Lung (tissue), 12 donors: ENCODE results near the gene XXYLT1. TPM values are rescaled to one million over a fixed set of nuclear protein-coding genes. Genes with fewer than 3 reads are reported as not detected.
"Not testable (repeated sequence)": the region's sequence is repeated elsewhere in the genome, so short reads cannot be mapped to it uniquely, and the experiment has no call there.

Source experiments
- ATAC-seq: fragments of 200-7000 bp; cut with Tn5 transposase; one replicate; pipeline ENCODE4 v1.9.1; 2020; ENCODE audit warnings: moderate number of reproducible peaks; ENCODE audit not compliant: insufficient read depth, low FRiP score
- DNase-seq, 3 donors: peaks; one replicate each; pipeline ENCODE4 v3.0.0-alpha.2; 2013 to 2017
- H3K27ac ChIP-seq, 2 donors: one replicate each; pipeline ENCODE4 v1.5.1; 2013; ENCODE audit warnings: mild to moderate bottlenecking in 2 of 2, moderate library complexity in 2 of 2, control low read depth in 1 of 2, inconsistent platforms in 1 of 2, low read depth in 1 of 2, low read length in 1 of 2
- H3K27me3 ChIP-seq, 3 donors: one replicate each; pipeline ENCODE4 v1.5.1; 2013; ENCODE audit warnings: low read length in 2 of 3; ENCODE audit not compliant: control insufficient read depth in 3 of 3, insufficient read depth in 3 of 3
- H3K36me3 ChIP-seq, 4 donors: one replicate each; pipeline ENCODE4 v1.5.1; 2013; ENCODE audit warnings: low read length in 4 of 4, mild to moderate bottlenecking in 1 of 4, moderate library complexity in 1 of 4; ENCODE audit not compliant: control insufficient read depth in 4 of 4, insufficient read depth in 4 of 4
- H3K4me1 ChIP-seq, 5 donors: one replicate each; pipeline ENCODE4 v1.5.1; 2013; ENCODE audit warnings: low read length in 5 of 5, mild to moderate bottlenecking in 2 of 5, moderate library complexity in 1 of 5; ENCODE audit not compliant: control insufficient read depth in 5 of 5, insufficient read depth in 5 of 5
- H3K4me3 ChIP-seq: one replicate; pipeline ENCODE4 v1.5.1; 2013; ENCODE audit warnings: mild to moderate bottlenecking, control low read depth, moderate library complexity
- H3K9ac ChIP-seq, 2 donors: one replicate each; pipeline ENCODE4 v1.5.1; 2013; ENCODE audit warnings: low read length in 2 of 2, control low read depth in 1 of 2; ENCODE audit not compliant: insufficient read depth in 1 of 2
- H3K9me3 ChIP-seq, 4 donors: one replicate each; pipeline ENCODE4 v1.5.1; 2013; ENCODE audit warnings: low read length in 3 of 4, mild to moderate bottlenecking in 1 of 4, moderate library complexity in 1 of 4; ENCODE audit not compliant: control insufficient read depth in 4 of 4, insufficient read depth in 3 of 4
- WGBS, 2 donors: extraction: QIAGEN DNeasy Blood & Tissue Kit; methylation state at CpG; one replicate each; pipeline ENCODE4 v1.1.7; 2013; 5-methylcytosine and 5-hydroxymethylcytosine counted together
- polyA plus RNA-seq, 2 donors: library from polyadenylated mRNA; stranded (reverse); fragments of 200-250 nt; gene quantifications; one replicate each; pipeline ENCODE4 v1.2.1, GENCODE V29; 2013
- total RNA-seq, 2 donors: library from RNA; depleted of rRNA in 1 of 2; stranded (reverse); fragments of >200 nt in 1 of 2; gene quantifications; one replicate each; pipeline ENCODE4 v1.2.1, GENCODE V29; 2014 to 2021
- TF ChIP-seq, protein P1 (sequence below): IDR thresholded peaks from 2 replicates; pipeline ENCODE4 v1.5.1; 2012; ENCODE audit warnings: mild to moderate bottlenecking; ENCODE audit errors: control extremely low read depth, extremely low read depth
- donor health status: control.
- donor health status: control.
- donor health status: Bipolar disorder and iron deficiency.
- donor health status: healthy.
- donor health status: DM: yes; HTN: yes; CAD: no.

Gene XXYLT1
- total and polyA plus RNA-seq, 4 donors, result 4.7 to 15.4 (median 11.4) TPM

DNA sequence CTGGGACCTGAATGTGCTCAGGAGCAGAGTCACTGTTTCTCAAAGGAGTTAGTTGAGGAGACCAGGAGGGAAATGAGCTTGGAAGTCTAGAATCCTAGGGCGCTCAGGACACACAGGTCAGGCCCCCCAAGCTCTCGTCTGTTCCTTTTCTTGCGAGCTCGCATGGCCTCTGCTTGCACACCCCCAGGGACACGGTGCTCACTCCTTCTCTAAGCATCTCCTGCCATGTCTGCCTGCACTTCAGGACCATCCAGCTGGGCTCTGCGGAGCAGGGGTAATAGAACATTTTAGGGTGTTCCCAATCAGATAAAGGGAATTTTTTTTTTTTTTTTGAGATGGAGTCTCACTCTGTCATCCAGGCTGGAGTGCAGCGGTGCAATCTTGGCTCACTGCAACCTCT, 213.2 kb downstream of the XXYLT1 start:
- no peaks in the 10 kb centered on the region for H3K9me3 ChIP-seq
- no peaks in the 10 kb centered on the region for H3K36me3 ChIP-seq
- no peak overlapping the region for H3K27ac ChIP-seq
- H3K4me1 ChIP-seq, result peaks cover 0 to 3% (median 0%) of the 10 kb centered on the region in 5 donors
- H3K4me3 ChIP-seq, result no peak overlapping the region
- DNase-seq, result no peak
- H3K27me3 ChIP-seq, result no peaks in the 10 kb centered on the region
- TF ChIP-seq, protein P1, sequence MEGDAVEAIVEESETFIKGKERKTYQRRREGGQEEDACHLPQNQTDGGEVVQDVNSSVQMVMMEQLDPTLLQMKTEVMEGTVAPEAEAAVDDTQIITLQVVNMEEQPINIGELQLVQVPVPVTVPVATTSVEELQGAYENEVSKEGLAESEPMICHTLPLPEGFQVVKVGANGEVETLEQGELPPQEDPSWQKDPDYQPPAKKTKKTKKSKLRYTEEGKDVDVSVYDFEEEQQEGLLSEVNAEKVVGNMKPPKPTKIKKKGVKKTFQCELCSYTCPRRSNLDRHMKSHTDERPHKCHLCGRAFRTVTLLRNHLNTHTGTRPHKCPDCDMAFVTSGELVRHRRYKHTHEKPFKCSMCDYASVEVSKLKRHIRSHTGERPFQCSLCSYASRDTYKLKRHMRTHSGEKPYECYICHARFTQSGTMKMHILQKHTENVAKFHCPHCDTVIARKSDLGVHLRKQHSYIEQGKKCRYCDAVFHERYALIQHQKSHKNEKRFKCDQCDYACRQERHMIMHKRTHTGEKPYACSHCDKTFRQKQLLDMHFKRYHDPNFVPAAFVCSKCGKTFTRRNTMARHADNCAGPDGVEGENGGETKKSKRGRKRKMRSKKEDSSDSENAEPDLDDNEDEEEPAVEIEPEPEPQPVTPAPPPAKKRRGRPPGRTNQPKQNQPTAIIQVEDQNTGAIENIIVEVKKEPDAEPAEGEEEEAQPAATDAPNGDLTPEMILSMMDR, result no peak
- ATAC-seq, result no peak
- no peak overlapping the region for H3K9ac ChIP-seq
- WGBS, 2 donors, result 92 to 95% methylated on average over 7 of the region's 7 CpGs

DNA sequence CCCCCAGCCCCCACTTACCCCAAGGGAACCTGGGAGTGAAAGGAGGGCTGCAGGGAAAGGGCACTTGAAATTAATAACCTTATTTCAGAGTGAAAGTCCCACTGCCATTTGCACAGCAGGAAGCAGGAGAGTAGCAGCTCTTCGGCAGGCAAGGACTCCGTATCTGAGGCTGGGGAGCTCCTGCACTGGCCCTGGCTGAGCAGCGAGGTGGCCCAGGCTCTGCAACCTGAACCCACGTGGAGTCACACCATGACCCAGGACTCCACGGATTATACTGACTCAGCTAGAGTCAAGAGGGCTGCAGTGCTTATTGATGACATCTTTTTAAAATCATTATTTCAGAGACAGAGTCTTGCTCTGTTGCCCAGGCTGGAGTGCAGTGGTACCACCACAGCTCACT, 214.5 kb downstream of the XXYLT1 start:
- no peak for DNase-seq
- TF ChIP-seq, protein P1, result no peak
- WGBS, 2 donors, result 83 to 94% methylated on average over 5 of the region's 5 CpGs

DNA sequence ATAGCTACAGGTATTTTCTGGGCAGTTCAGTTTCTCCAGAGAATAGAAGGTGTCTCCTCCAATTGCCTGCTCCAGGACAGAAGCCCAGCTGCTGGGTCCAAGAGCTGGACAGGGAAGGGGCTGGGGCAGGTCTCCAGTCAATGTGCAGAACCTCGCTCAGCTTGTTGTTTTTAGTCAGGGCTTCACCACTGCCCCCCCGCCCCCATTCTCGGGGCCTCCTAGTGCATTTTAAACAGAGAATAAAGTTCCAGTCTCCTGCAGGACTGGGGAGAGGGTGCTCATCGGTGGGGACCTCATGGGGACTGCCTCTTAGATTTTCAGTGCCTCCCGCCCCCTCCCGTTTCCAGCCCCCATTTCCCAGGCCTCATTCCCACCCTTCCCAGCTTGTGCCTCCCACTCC, 216.6 kb downstream of the XXYLT1 start:
- H3K27me3 ChIP-seq, result no peaks in the 10 kb centered on the region
- no peak for ATAC-seq
- no peak for DNase-seq
- H3K36me3 ChIP-seq, result no peaks in the 10 kb centered on the region
- TF ChIP-seq, protein P1, result no peak
- H3K4me3 ChIP-seq, result no peak overlapping the region
- H3K4me1 ChIP-seq, result peaks cover 0 to 3% (median 0%) of the 10 kb centered on the region in 5 donors
- H3K9ac ChIP-seq, result no peak overlapping the region
- WGBS, 2 donors, result 82 to 87% methylated on average over 6 of the region's 6 CpGs
- H3K27ac ChIP-seq, result no peak overlapping the region
- H3K9me3 ChIP-seq, result no peaks in the 10 kb centered on the region

More for the DNA sequence above, 214.5 kb downstream of the XXYLT1 start:
- Histone ChIP-seq H3K36me3 (no peaks in the 10 kb centered on the region), H3K27me3 (no peaks in the 10 kb centered on the region), H3K4me1 (peaks cover 0 to 3% (median 0%) of the 10 kb centered on the region in 5 donors), H3K27ac (no peak overlapping the region), H3K4me3 (no peak overlapping the region), H3K9me3 (no peaks in the 10 kb centered on the region), H3K9ac (no peak overlapping the region)
- ATAC-seq, result no peak

DNA sequence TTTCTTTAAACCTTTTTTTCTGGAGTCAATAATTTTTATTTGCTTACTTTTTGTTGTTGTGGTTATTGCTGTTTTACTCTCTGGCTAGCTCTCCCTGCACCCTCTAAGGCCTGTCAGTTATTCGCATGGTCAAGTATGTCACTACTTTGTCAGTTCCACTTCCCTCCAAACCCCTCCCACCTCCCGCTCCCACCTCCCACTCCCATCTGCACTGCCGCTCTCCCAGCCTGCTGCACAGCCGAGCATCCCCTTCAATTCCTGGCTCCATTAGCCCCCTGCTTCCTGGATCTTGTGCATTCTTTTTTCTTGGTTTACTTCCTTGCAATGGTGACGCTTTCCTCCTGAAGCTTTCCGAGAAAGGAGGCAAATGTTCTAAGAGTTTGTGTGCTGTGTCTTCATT, 218.0 kb downstream of the XXYLT1 start:
- ATAC-seq (no peak), DNase-seq (no peak)
- Histone ChIP-seq H3K36me3 (no peaks in the 10 kb centered on the region), H3K27ac (no peak overlapping the region), H3K4me3 (no peak overlapping the region), H3K4me1 (no peaks in the 10 kb centered on the region), H3K9ac (no peak overlapping the region), H3K27me3 (no peaks in the 10 kb centered on the region), H3K9me3 (no peaks in the 10 kb centered on the region)
- TF ChIP-seq, protein P1, result no peak
- 70 to 74% methylated on average over 6 of the region's 6 CpGs for WGBS, 2 donors

DNA sequence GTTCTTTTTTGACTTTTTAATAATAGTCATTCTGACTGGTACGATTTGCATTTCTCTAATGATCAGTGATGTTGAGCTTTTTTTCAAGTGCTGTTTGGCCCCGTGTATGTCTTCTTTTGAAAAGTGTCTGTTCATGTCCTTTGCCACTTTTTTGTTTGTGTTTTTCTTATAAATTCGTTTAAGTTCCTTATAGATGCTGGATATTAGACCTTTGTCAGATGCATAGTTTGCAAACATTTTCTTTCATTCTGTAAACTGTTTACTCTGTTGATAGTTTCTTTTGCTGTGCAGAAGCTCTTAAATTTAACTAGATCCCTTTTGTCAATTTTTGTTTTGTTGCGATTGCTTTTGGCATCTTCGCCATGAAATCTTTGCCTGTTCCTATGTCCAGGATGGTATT, 220.7 kb downstream of the XXYLT1 start:
- H3K27ac ChIP-seq, H3K4me1 ChIP-seq, H3K36me3 ChIP-seq, H3K4me3 ChIP-seq, H3K9me3 ChIP-seq, DNase-seq, ATAC-seq, H3K9ac ChIP-seq, H3K27me3 ChIP-seq: not testable (repeated sequence)
- WGBS, 2 donors, result 86 to 88% methylated on average over 5 of the region's 5 CpGs
